IMR-90 (cell line): ENCODE data around the gene LYZL1.

Experiments
- BHLHE40 ChIP-seq: fragments of 150-350 bp; IDR thresholded peaks from 2 replicates; pipeline ENCODE4 v1.6.1; 2016; ENCODE audit warnings: mild to moderate bottlenecking, low read depth, low read length
- CEBPB ChIP-seq: IDR thresholded peaks from 2 replicates; pipeline ENCODE4 v1.6.1; 2012; ENCODE audit warnings: low read depth, low read length, improper control_type of control experiment
- CHD1 ChIP-seq: IDR thresholded peaks from 2 replicates; pipeline ENCODE4 v1.6.1; 2012; ENCODE audit warnings: low read depth, low read length, improper control_type of control experiment
- FOS ChIP-seq: fragments of 150-350 bp; IDR thresholded peaks from 2 replicates; pipeline ENCODE4 v1.6.1; 2016; ENCODE audit warnings: low read depth, low read length
- MAFK ChIP-seq: IDR thresholded peaks from 2 replicates; pipeline ENCODE4 v1.6.1; 2012; ENCODE audit warnings: low read depth, low read length, improper control_type of control experiment
- MXI1 ChIP-seq: IDR thresholded peaks from 2 replicates; pipeline ENCODE4 v1.6.1; 2012; ENCODE audit warnings: low read depth, mild to moderate bottlenecking, low read length, moderate library complexity, borderline replicate concordance
- NFE2L2 ChIP-seq: fragments of 150-350 bp; IDR thresholded peaks from 2 replicates; pipeline ENCODE4 v1.6.1; 2016; ENCODE audit warnings: low read depth, mild to moderate bottlenecking, low read length
- POLR2A ChIP-seq: IDR thresholded peaks from 2 replicates; pipeline ENCODE4 v1.6.1; 2012; ENCODE audit warnings: mild to moderate bottlenecking, low read depth, low read length
- RAD21 ChIP-seq: IDR thresholded peaks from 2 replicates; pipeline ENCODE4 v1.6.1; 2012; ENCODE audit warnings: low read length, improper control_type of control experiment
- RFX5 ChIP-seq: IDR thresholded peaks from 2 replicates; pipeline ENCODE4 v1.8.0; 2012; ENCODE audit warnings: low read depth, mild to moderate bottlenecking, low read length, moderate library complexity
- SMC3 ChIP-seq: fragments of 150-350 bp; IDR thresholded peaks from 2 replicates; pipeline ENCODE4 v1.6.1; 2016; ENCODE audit warnings: low read depth, mild to moderate bottlenecking, antibody characterized with exemption, low read length, moderate library complexity
- TF ChIP-seq, protein P1 (sequence below): fragments of 150-350 bp; IDR thresholded peaks from 2 replicates; pipeline ENCODE4 v1.6.1; 2017; ENCODE audit warnings: mild to moderate bottlenecking, antibody characterized with exemption, low read length, low read depth
- TF ChIP-seq, protein P2 (sequence below): conservative IDR thresholded peaks from 2 replicates; pipeline ENCODE4 v1.5.1; 2012; ENCODE audit warnings: mild to moderate bottlenecking, low read depth, low read length, improper control_type of control experiment
- TF ChIP-seq, protein P3 (sequence below): fragments of 150-350 bp; IDR thresholded peaks from 2 replicates; pipeline ENCODE4 v1.6.1; 2016; ENCODE audit warnings: low read depth, mild to moderate bottlenecking, low read length, moderate library complexity, borderline replicate concordance

DNA sequence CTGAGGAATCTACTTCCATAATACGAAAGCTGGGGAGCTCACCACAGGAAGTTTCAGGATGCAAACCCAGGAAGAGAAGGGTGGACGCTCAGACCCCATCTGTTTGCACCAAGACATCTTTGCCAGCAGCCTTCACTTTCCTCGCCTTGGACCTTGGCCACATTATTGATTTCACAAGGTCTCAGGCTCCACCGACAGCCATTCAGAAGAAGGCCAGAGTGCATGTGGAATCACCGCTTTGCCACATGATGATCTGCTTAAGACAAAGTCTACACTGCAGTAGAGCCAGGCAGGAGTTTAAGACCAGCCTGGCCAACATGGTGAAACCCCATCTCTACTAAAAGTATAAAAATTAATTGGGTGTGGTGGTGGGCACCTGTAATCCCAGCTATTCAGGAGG lies 60.0 kb downstream of the LYZL1 start:
- TF ChIP-seq FOS (no peak), NFE2L2 (no peak), RFX5 (no peak), CEBPB (no peak), POLR2A (no peak), RAD21 (no peak), SMC3 (no peak), MXI1 (no peak), CHD1 (no peak), MAFK (no peak), BHLHE40 (no peak)
- TF ChIP-seq, protein P1, sequence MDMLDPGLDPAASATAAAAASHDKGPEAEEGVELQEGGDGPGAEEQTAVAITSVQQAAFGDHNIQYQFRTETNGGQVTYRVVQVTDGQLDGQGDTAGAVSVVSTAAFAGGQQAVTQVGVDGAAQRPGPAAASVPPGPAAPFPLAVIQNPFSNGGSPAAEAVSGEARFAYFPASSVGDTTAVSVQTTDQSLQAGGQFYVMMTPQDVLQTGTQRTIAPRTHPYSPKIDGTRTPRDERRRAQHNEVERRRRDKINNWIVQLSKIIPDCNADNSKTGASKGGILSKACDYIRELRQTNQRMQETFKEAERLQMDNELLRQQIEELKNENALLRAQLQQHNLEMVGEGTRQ = no peak
- TF ChIP-seq, protein P2, sequence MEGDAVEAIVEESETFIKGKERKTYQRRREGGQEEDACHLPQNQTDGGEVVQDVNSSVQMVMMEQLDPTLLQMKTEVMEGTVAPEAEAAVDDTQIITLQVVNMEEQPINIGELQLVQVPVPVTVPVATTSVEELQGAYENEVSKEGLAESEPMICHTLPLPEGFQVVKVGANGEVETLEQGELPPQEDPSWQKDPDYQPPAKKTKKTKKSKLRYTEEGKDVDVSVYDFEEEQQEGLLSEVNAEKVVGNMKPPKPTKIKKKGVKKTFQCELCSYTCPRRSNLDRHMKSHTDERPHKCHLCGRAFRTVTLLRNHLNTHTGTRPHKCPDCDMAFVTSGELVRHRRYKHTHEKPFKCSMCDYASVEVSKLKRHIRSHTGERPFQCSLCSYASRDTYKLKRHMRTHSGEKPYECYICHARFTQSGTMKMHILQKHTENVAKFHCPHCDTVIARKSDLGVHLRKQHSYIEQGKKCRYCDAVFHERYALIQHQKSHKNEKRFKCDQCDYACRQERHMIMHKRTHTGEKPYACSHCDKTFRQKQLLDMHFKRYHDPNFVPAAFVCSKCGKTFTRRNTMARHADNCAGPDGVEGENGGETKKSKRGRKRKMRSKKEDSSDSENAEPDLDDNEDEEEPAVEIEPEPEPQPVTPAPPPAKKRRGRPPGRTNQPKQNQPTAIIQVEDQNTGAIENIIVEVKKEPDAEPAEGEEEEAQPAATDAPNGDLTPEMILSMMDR = no peak
- TF ChIP-seq, protein P3, sequence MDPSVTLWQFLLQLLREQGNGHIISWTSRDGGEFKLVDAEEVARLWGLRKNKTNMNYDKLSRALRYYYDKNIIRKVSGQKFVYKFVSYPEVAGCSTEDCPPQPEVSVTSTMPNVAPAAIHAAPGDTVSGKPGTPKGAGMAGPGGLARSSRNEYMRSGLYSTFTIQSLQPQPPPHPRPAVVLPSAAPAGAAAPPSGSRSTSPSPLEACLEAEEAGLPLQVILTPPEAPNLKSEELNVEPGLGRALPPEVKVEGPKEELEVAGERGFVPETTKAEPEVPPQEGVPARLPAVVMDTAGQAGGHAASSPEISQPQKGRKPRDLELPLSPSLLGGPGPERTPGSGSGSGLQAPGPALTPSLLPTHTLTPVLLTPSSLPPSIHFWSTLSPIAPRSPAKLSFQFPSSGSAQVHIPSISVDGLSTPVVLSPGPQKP = no peak
